Esophagus squamous epithelium (tissue), 5 donors: ENCODE data around the gene SMOC2. TPM values are rescaled to one million over a fixed set of nuclear protein-coding genes. Genes with fewer than 3 reads are reported as not detected.
A peak's percentile ranks its signal among the peaks of the same experiment; 100 is the strongest.

Experiments
- DNase-seq: peaks from one replicate; lab custom pipeline; 2025; lab: John Stamatoyannopoulos, UW
- H3K27ac ChIP-seq, 4 donors: fragments of 200-600 bp; sonication (generic); one replicate each; pipeline ENCODE4 v1.5.1; 2016 to 2019; ENCODE audit warnings: mild to moderate bottlenecking in 1 of 4
- H3K27me3 ChIP-seq, 4 donors: fragments of 200-600 bp; sonication (generic); 1 replicate in 3 of 4; 2 replicates in 1 of 4; pipeline versions ENCODE4 v1.5.1 to v1.6.0; 2017 to 2021; ENCODE audit warnings: antibody characterized with exemption in 1 of 4
- H3K36me3 ChIP-seq, 3 donors: fragments of 200-600 bp; sonication (generic); one replicate each; pipeline ENCODE4 v1.5.1; 2016 to 2019
- H3K4me1 ChIP-seq, 3 donors: fragments of 200-600 bp; sonication (generic); one replicate each; pipeline ENCODE4 v1.5.1; 2017 to 2019
- H3K4me3 ChIP-seq, 4 donors: fragments of 200-600 bp; sonication (generic); 1 replicate in 3 of 4; 2 replicates in 1 of 4; pipeline ENCODE4 v1.5.1; 2016 to 2019; ENCODE audit warnings: mild to moderate bottlenecking in 2 of 4, moderate library complexity in 1 of 4
- H3K9me3 ChIP-seq, 3 donors: fragments of 200-600 bp; sonication (generic); one replicate each; pipeline ENCODE4 v1.5.1; 2016 to 2019
- CTCF ChIP-seq, 6 experiments: fragments of 450-650 bp in 4 of 6; fragments of 200-600 bp in 2 of 6; sonication (generic) in 2 of 6; IDR thresholded peaks; one replicate each; pipeline ENCODE4 v1.5.1; 2016 to 2019; ENCODE audit warnings: antibody characterized with exemption in 6 of 6, mild to moderate bottlenecking in 4 of 6, moderate library complexity in 4 of 6
- POLR2A ChIP-seq, 4 donors: fragments of 450-650 bp; IDR thresholded peaks; one replicate each; pipeline ENCODE4 v1.6.1; 2017; ENCODE audit warnings: antibody characterized with exemption in 4 of 4, mild to moderate bottlenecking in 4 of 4, moderate library complexity in 3 of 4
- WGBS, 2 donors: methylation state at CpG; one replicate each; pipeline ENCODE4 v1.1.5; 2018; 5-methylcytosine and 5-hydroxymethylcytosine counted together
- intact Hi-C: fragments of 100-400 bp; cut with DNase I; formaldehyde crosslinking; loops from one replicate; pipeline ENCODE4 v1.15.0; 2022
- total RNA-seq, 4 donors: library from RNA; depleted of rRNA; stranded (reverse); fragments of >200 nt; gene quantifications; one replicate each; pipeline ENCODE4 v1.1.0, GENCODE V29; 2016
- donor health status: DM: yes; HTN: yes; CAD: no.

Gene SMOC2
- total RNA-seq, 4 donors from 2014 or later = 1.9 to 35.5 (median 7.1) TPM

- WGBS, 2 donors = 77 to 82% methylated on average over 10 of the region's 10 CpGs
- H3K4me3 ChIP-seq = no peak overlapping the region
- H3K4me1 ChIP-seq = no peaks in the 10 kb centered on the region
- no peaks in the 10 kb centered on the region for H3K36me3 ChIP-seq
- no peaks in the 10 kb centered on the region for H3K9me3 ChIP-seq
- no peaks in the 10 kb centered on the region for H3K27me3 ChIP-seq
- H3K27ac ChIP-seq = no peak overlapping the region
- DNase-seq = no peak
- intact Hi-C loops = no loop called here
- TF ChIP-seq CTCF (IDR thresholded peaks at IDR 0.05) (no peak), POLR2A (IDR thresholded peaks at IDR 0.05) (no peak)
Measured at GRCh38 chr6:168601546-168601945, 160.6 kb downstream of the SMOC2 start.

DNA sequence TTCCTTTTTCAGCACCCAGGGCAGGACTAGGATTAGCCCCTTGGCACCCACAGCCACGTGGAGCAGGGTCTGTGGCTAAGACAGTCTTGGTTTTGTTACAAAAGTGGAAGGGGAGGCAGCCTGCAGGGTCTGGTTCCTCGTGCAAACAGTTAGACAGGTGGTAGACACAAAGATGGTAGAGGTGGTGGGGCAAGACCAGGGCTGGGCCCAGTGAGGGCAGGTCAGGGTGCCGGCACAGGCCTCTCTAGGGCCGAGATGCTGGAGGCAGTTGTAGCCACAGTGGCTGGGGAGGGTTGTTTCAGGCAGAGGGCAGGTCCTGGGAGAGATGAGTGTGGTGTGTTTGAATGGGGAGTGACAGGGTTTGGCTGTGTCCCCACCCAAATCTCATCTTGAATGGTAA is 161.6 kb downstream of the SMOC2 start:
- 63 to 69% methylated on average over 3 to 4 of the region's 4 CpGs for WGBS, 2 donors
- Histone ChIP-seq H3K27me3 (no peaks in the 10 kb centered on the region), H3K4me1 (peaks cover 0 to 5% (median 0%) of the 10 kb centered on the region in 3 donors), H3K36me3 (no peaks in the 10 kb centered on the region), H3K9me3 (no peaks in the 10 kb centered on the region), H3K27ac (no peak overlapping the region), H3K4me3 (no peak overlapping the region)
- no peak for DNase-seq
- intact Hi-C loops = no loop called here
- TF ChIP-seq CTCF (IDR thresholded peaks at IDR 0.05) (no peak), POLR2A (IDR thresholded peaks at IDR 0.05) (no peak)

DNA sequence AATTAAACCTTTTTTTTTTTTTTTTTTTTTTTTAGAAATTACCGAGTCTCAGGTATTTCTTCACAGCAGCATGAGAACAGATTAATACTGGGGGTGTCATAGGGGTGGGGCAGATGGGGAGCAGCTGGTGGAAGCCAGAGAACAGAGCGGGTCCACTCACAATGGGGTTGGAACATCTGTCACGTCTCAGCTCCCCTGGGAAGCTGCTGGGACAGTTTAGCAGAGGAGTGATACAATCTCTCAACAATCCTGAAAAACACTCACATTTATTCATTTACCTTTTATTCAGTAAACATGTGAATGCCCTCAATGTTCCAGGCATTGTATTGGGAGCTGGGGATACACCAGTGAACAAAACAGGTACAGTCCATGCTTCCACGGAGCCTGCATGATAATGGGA is 162.2 kb downstream of the SMOC2 start:
- intact Hi-C loops = no loop called here
- Histone ChIP-seq H3K4me3 (no peak overlapping the region), H3K27ac (no peak overlapping the region), H3K9me3 (no peaks in the 10 kb centered on the region), H3K36me3 (no peaks in the 10 kb centered on the region), H3K4me1 (peaks cover 0 to 11% (median 2%) of the 10 kb centered on the region in 3 donors), H3K27me3 (no peaks in the 10 kb centered on the region)
- no peak for TF ChIP-seq CTCF (IDR thresholded peaks at IDR 0.05)
- WGBS, 2 donors = 47 to 54% methylated on average over 2 to 4 of the region's 4 CpGs
- no peak for DNase-seq

DNA sequence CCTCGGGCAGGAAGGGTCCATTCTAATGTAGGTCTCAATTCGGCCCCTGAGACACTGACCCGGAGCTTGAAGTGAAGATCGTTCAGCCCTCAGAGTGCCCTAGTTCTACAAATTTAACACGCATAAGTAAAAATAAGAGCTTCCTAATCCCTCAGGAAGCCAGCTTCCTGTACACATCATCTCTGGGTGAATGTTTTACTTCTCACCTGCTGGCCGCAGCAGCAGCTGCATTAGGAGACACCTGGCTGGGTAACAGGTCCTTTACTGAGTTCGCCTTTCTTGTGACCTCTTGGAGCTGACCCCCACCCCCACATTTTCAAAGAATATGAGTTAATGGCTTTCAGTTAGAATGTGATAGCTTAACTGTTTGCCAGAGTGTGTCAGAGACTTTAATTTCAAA is 165.0 kb downstream of the SMOC2 start:
- no peak overlapping the region for H3K27ac ChIP-seq
- intact Hi-C loops = no loop called here
- DNase-seq = no peak
- 45 to 66% methylated on average over 4 to 6 of the region's 7 CpGs for WGBS, 2 donors
- no peak overlapping the region for H3K4me3 ChIP-seq
- no peaks in the 10 kb centered on the region for H3K9me3 ChIP-seq
- H3K27me3 ChIP-seq = no peaks in the 10 kb centered on the region
- TF ChIP-seq POLR2A (IDR thresholded peaks at IDR 0.05) (no peak), CTCF (IDR thresholded peaks at IDR 0.05) (peak in 1 of 6 experiments; percentile 41)
- peaks cover 5 to 33% (median 6%) of the 10 kb centered on the region in 3 donors for H3K4me1 ChIP-seq
- H3K36me3 ChIP-seq = no peaks in the 10 kb centered on the region

DNA sequence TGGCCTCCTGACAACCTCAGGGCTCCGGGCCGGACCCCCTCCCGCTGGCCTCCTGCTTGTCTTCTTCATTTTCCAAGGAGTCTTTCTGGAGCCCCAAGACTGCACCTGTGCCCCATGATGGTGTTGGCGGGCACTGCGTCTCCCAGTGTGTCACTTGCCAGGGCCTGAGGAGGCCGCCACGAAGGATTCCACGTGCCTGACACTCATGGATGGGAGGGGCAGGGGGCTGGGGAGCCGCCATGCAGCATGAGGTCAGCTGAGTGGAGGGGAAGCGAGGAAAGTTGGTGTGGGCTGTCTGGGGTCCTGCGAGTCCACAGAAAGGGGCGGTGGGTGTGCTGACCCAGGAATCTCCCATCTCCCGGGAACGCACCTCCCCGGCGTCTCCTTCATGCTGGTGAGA is 165.7 kb downstream of the SMOC2 start:
- no peaks in the 10 kb centered on the region for H3K36me3 ChIP-seq
- intact Hi-C loops = no loop called here
- no peak overlapping the region for H3K4me3 ChIP-seq
- H3K9me3 ChIP-seq = no peaks in the 10 kb centered on the region
- H3K27me3 ChIP-seq = no peaks in the 10 kb centered on the region
- peaks cover 5 to 34% (median 6%) of the 10 kb centered on the region in 3 donors for H3K4me1 ChIP-seq
- DNase-seq = no peak
- 90 to 93% methylated on average over 5 to 11 of the region's 16 CpGs for WGBS, 2 donors
- TF ChIP-seq POLR2A (IDR thresholded peaks at IDR 0.05) (no peak), CTCF (IDR thresholded peaks at IDR 0.05) (no peak)
- no peak overlapping the region for H3K27ac ChIP-seq
